Gastroesophageal sphincter (tissue), 4 donors: Measurements from ENCODE around the gene PER2. TPM values are rescaled to one million over a fixed set of nuclear protein-coding genes. Genes with fewer than 3 reads are reported as not detected.

Experiments
- ATAC-seq: fragments of 150-250 bp; one replicate; pipeline ENCODE4 v1.9.1; 2016; ENCODE audit warnings: mild to moderate bottlenecking, moderate library complexity
- H3K27ac ChIP-seq, 4 donors: fragments of 200-600 bp; sonication (generic) in 3 of 4; 1 replicate in 3 of 4; 2 replicates in 1 of 4; pipeline ENCODE4 v1.5.1; 2016 to 2019
- H3K27me3 ChIP-seq: fragments of 200-600 bp; sonication (generic); one replicate; pipeline ENCODE4 v1.5.1; 2019
- H3K36me3 ChIP-seq, 2 donors: fragments of 200-600 bp; sonication (generic); one replicate each; pipeline ENCODE4 v1.5.1; 2019; ENCODE audit warnings: control low read depth in 1 of 2
- H3K4me1 ChIP-seq, 3 donors: fragments of 200-600 bp; sonication (generic); 1 replicate in 2 of 3; 2 replicates in 1 of 3; pipeline ENCODE4 v1.5.1; 2016 to 2019; ENCODE audit warnings: control low read depth in 2 of 3
- H3K4me3 ChIP-seq, 2 donors: fragments of 200-600 bp; sonication (generic); one replicate each; pipeline ENCODE4 v1.5.1; 2019; ENCODE audit warnings: mild to moderate bottlenecking in 1 of 2, moderate library complexity in 1 of 2
- H3K9me3 ChIP-seq, 3 donors: fragments of 200-600 bp; sonication (generic); one replicate each; pipeline ENCODE4 v1.5.1; 2017 to 2019; ENCODE audit warnings: control low read depth in 2 of 3
- EP300 ChIP-seq: sonication (generic); formaldehyde crosslinking; IDR thresholded peaks from one replicate; pipeline ENCODE4 v1.6.1; 2017; ENCODE audit warnings: antibody characterized with exemption, mild to moderate bottlenecking
- POLR2A ChIP-seq, 2 donors: fragments of 450-650 bp; IDR thresholded peaks; one replicate each; pipeline ENCODE4 v1.6.1; 2017; ENCODE audit warnings: antibody characterized with exemption in 2 of 2, mild to moderate bottlenecking in 2 of 2, moderate library complexity in 1 of 2
- POLR2AphosphoS5 ChIP-seq: sonication (generic); formaldehyde crosslinking; IDR thresholded peaks from one replicate; pipeline ENCODE4 v1.6.1; 2017; ENCODE audit warnings: antibody characterized with exemption
- WGBS, 2 donors: methylation state at CpG; one replicate each; pipeline ENCODE4 v1.1.5; 2018; ENCODE audit warnings: low coverage in 1 of 2; 5-methylcytosine and 5-hydroxymethylcytosine counted together
- total RNA-seq, 4 donors: library from RNA; depleted of rRNA; stranded (reverse); fragments of >200 nt; gene quantifications; one replicate each; pipeline ENCODE4 v1.1.0, GENCODE V29; 2016
- TF ChIP-seq, protein P1 (sequence below), 4 experiments: fragments of 200-600 bp in 2 of 4; fragments of 450-650 bp in 2 of 4; sonication (generic) in 1 of 4; IDR thresholded peaks; one replicate each; pipeline ENCODE4 v1.5.1; 2017 to 2019; ENCODE audit warnings: antibody characterized with exemption in 4 of 4, mild to moderate bottlenecking in 2 of 4, moderate library complexity in 2 of 4

The PER2 gene
- total RNA-seq, 4 donors from 2014 or later, result 8.7 to 20.5 (median 17.0) TPM

DNA sequence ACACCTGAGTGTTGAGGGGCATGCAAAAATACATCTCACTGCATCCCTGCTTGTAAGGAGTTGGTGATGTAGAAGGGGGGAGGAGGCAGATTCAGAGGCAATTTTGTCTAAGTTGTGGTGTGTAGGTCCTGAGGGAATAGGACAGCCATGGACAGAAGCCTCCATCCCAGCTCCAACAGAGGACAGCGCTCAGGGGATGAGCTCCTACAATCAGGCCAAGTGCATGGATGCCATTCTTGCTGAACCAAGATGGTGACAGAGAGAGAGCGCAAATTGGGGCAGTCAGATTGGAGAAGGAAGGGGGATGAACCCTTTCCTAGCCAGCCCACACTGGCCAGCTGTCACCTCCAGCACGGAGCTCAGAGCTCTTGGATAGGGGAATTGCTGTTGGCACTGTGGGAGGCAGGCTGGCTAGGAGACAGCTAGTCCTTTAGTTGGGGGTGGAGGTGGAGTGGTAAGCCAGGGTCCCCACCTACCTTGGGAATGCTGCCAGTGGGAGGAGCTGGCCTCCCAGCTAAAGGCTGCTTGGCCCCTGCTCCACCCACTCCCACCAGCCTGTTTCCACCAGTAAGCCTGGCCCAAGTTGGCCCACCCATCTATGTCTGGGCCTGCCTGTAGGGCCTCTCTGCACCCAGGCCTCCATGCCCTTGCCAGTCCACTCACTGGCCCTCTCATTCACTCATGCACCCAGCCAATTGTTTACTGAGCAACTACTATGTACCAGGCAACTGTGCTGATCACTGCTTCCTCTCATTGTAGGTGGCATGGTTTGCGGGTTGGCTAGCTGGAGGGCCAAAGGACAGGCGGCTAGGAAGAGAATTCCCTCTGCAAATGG lies 2.5 kb upstream of the PER2 start:
- peaks cover 2 to 35% (median 20%) of the 10 kb centered on the region in 3 donors for H3K4me1 ChIP-seq
- H3K36me3 ChIP-seq, result no peaks in the 10 kb centered on the region
- no peaks in the 10 kb centered on the region for H3K27me3 ChIP-seq
- H3K9me3 ChIP-seq, result no peaks in the 10 kb centered on the region
- 33% methylated on average over 1 of the region's 5 CpGs; no CpG with 5 or more reads in 1 of the 2 donors for WGBS, 2 donors
- ATAC-seq, result no peak
- no peak for TF ChIP-seq EP300
- TF ChIP-seq POLR2AphosphoS5, result no peak
- TF ChIP-seq, protein P1, sequence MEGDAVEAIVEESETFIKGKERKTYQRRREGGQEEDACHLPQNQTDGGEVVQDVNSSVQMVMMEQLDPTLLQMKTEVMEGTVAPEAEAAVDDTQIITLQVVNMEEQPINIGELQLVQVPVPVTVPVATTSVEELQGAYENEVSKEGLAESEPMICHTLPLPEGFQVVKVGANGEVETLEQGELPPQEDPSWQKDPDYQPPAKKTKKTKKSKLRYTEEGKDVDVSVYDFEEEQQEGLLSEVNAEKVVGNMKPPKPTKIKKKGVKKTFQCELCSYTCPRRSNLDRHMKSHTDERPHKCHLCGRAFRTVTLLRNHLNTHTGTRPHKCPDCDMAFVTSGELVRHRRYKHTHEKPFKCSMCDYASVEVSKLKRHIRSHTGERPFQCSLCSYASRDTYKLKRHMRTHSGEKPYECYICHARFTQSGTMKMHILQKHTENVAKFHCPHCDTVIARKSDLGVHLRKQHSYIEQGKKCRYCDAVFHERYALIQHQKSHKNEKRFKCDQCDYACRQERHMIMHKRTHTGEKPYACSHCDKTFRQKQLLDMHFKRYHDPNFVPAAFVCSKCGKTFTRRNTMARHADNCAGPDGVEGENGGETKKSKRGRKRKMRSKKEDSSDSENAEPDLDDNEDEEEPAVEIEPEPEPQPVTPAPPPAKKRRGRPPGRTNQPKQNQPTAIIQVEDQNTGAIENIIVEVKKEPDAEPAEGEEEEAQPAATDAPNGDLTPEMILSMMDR (IDR thresholded peaks at IDR 0.05), result no peak
- no peak for TF ChIP-seq POLR2A (IDR thresholded peaks at IDR 0.05)
- no peak overlapping the region for H3K27ac ChIP-seq
- no peak overlapping the region for H3K4me3 ChIP-seq

- ATAC-seq, result no peak
- WGBS, 2 donors, result 58 to 68% methylated on average over 5 to 6 of the region's 8 CpGs
- no peaks in the 10 kb centered on the region for H3K36me3 ChIP-seq
- H3K4me3 ChIP-seq, result no peak overlapping the region
- peaks cover 7 to 43% (median 27%) of the 10 kb centered on the region in 3 donors for H3K4me1 ChIP-seq
- peak overlapping the region in 2 of 4 donors; percentile 97 to 98 for H3K27ac ChIP-seq
- H3K9me3 ChIP-seq, result no peaks in the 10 kb centered on the region
- no peaks in the 10 kb centered on the region for H3K27me3 ChIP-seq
- TF ChIP-seq POLR2A (IDR thresholded peaks at IDR 0.05), result no peak
- TF ChIP-seq POLR2AphosphoS5, result no peak
- TF ChIP-seq EP300, result no peak
- TF ChIP-seq, protein P1 (IDR thresholded peaks at IDR 0.05), result no peak
Measured at GRCh38 chr2:238290091-238290509, 1.7 kb upstream of the PER2 start.

GRCh38 chr2:238289574-238289973 lies 1.2 kb upstream of the PER2 start:
- Histone ChIP-seq H3K4me3 (peak overlapping the region in 1 of 2 donors; percentile 80), H3K27ac (peak overlapping the region in 3 of 4 donors; percentile 97 to 99 (median 98))

GRCh38 chr2:238288650-238289573 lies 502 bp upstream of the PER2 start:
- peak overlapping the region; percentile 80 to 85 for H3K4me3 ChIP-seq
- 0 to 3% methylated on average over 6 to 11 of the region's 108 CpGs for WGBS, 2 donors
- no peaks in the 10 kb centered on the region for H3K36me3 ChIP-seq
- no peaks in the 10 kb centered on the region for H3K9me3 ChIP-seq
- peaks cover 11 to 55% (median 33%) of the 10 kb centered on the region in 3 donors for H3K4me1 ChIP-seq
- no peaks in the 10 kb centered on the region for H3K27me3 ChIP-seq
- peak overlapping the region; percentile 96 to 99 (median 98) for H3K27ac ChIP-seq
- ATAC-seq, result peak; percentile 91
- TF ChIP-seq POLR2AphosphoS5, result peak; percentile 91
- TF ChIP-seq, protein P1 (IDR thresholded peaks at IDR 0.05), result peak in 3 of 4 experiments; percentile 36 to 58 (median 57)
- TF ChIP-seq POLR2A (IDR thresholded peaks at IDR 0.05), result peak; percentile 83 to 96
- TF ChIP-seq EP300, result no peak

More at GRCh38 chr2:238289574-238289973, 1.2 kb upstream of the PER2 start:
- no peaks in the 10 kb centered on the region for H3K9me3 ChIP-seq
- TF ChIP-seq, protein P1 (IDR thresholded peaks at IDR 0.05), result no peak
- TF ChIP-seq POLR2AphosphoS5 (no peak), EP300 (no peak), POLR2A (IDR thresholded peaks at IDR 0.05) (no peak)
- ATAC-seq, result no peak
- no peaks in the 10 kb centered on the region for H3K36me3 ChIP-seq
- 24 to 63% methylated on average over 3 to 8 of the region's 13 CpGs for WGBS, 2 donors
- H3K27me3 ChIP-seq, result no peaks in the 10 kb centered on the region
- H3K4me1 ChIP-seq, result peaks cover 11 to 48% (median 32%) of the 10 kb centered on the region in 3 donors
